Activated CD8-positive, alpha-beta memory T cell treated with anti-CD3 and anti-CD28 coated beads for 4 hours (primary cell): ENCODE data around the gene NLGN1.
"Not testable (repeated sequence)": the region's sequence is repeated elsewhere in the genome, so short reads cannot be mapped to it uniquely, and the experiment has no call there.

Source experiments
- DNase-seq, 2 donors: peaks; one replicate each; pipeline ENCODE4 v3.0.0-alpha.2; 2020; ENCODE audit warnings: low read depth in 2 of 2

Gene NLGN1

GRCh38 chr3:173429527-173429926 lies 32.0 kb downstream of the NLGN1 start:
- no peak for DNase-seq

DNA sequence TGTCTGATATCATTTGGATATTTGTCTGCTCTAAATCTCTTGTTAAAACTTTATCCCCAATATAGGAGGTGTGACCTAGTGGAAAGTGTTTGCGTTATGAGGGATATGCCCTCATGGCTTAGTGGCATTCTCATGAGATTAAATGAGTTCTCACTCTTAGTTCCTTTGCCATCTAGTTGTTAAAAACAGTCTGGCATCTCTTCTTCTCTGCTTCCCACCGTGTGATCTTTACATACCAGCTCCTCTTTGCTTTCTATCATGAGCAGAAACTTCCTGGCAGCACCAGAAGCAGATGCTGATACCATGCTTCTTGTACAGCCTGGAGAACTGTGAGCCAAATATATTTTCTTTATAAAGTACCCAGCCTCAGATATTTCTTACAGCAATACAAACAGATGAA lies 33.0 kb downstream of the NLGN1 start:
- DNase-seq: no peak

GRCh38 chr3:173439004-173439403 lies 41.5 kb downstream of the NLGN1 start:
- DNase-seq: no peak

GRCh38 chr3:173440514-173440913 lies 43.0 kb downstream of the NLGN1 start:
- no peak for DNase-seq

GRCh38 chr3:173451561-173451960 lies 54.0 kb downstream of the NLGN1 start:
- not testable (repeated sequence) for DNase-seq

DNA sequence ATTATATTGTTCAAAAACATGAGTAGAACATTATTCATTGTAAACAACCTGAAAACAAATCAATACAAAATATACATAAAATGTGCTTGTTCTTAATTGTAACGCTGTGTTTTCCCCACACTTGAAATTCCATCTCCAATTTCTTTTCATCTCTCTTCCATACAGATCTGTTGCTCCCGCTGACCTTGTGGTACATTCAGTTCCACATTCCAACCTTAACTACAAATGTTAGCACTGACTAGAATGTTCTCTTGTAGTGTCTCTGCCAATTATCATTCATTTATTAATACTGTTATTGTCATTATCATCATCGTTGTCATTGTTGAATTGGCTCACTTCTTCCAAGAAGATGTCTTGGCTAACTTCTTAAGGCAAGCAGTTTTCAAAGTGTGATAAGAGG lies 65.7 kb downstream of the NLGN1 start:
- no peak for DNase-seq

- DNase-seq: no peak
These were observed 67.6 kb downstream of the NLGN1 start for GRCh38 chr3:173465112-173465511.

DNA sequence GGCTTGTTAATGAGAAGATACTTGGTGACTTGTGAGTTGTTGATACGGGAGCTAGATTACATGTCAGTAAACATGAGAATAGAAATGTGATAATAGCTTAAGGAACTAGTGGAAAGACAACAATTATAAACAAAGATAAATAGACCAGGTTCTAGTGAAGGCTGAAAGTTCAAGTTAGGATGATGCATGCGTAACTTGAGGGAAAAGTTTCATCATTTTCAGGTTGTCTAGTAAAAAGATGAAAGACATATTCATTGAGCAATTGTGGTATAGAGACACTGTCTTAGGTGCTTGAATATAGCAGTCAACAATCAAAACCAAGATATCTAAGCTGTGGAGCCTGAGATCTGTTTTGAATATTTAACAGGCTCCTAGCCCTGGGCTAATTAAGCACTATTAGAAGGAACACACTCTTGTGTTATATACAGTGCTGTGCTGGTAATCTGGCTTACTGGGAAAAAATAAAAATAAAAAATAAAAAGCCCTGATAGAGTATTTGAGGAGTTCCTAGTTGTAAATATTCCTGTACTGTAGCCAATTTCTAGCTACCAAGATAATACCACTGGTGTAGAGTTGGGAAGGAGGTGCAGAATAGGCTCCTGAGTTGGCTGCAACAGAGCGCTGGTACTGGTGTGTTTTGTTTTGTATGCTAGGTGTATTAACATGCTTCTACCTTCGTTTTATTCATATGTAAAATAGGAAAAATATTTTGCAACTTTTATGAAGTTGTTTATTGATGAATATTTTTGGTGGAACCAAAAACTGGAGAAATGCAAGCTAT lies 68.5 kb downstream of the NLGN1 start:
- no peak for DNase-seq

DNA sequence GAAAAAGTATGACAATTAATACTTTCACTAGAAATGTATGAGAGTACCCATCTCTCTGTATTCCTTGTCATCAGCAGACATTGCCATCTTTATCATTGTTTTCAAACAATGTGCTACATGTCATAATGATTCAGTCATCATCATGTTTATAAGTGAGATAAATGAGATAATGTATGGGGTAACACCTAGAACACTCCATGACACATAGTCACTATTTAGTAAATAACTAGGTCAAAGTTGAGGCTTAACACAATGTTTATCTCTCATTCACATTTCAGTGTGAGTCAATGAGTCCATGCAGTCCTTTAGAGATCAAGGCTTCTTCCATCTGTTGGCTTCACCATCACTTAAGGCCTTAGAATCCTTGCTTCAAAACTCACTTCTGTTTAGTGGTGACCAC lies 70.0 kb downstream of the NLGN1 start:
- no peak for DNase-seq

DNA sequence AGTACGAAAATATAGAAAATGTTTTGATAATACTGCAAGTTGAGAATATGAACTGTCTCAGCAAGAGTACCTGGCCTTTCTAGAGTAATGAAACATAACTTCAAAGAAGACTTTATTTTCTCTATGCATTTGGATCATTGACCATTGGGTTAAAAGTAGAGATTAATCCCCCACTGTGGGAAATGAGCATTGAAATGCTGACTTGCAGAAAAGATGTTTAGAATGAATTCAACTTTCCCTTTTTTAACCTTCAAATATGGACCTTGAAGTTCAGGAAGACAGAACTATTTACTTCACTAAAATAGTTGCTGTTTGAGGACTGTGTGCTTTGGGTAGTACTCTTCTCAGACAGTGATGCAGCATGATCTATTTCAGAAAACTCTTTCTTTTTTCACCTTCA lies 75.7 kb downstream of the NLGN1 start:
- DNase-seq: no peak

- no peak for DNase-seq
These were observed 81.8 kb downstream of the NLGN1 start for GRCh38 chr3:173479301-173479700.

DNA sequence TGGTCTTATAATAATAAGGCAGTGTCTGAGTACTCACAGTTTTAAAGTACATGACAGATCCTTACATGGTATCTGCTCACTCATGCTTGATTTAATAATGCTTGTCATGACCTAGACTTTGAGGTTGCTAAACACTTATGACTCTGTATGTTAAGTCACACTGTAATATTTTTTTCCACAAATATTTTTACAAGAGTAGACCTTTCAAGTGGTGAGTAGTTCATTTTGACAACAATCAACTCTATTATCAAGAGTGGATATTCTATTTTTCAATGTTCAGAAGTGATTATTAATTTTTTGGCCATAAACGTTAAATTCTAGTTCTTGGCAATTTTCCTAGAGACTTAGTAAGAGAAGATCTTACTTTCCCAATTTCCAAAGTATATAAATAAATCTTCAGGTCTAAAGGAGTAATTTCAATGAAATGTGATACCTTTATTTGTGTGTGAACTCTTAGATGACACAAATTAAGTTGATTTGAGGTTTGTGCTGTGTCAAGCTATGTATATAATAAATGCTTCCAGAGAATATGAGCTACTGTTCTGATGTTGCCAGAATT lies 104.5 kb downstream of the NLGN1 start:
- no peak for DNase-seq

DNA sequence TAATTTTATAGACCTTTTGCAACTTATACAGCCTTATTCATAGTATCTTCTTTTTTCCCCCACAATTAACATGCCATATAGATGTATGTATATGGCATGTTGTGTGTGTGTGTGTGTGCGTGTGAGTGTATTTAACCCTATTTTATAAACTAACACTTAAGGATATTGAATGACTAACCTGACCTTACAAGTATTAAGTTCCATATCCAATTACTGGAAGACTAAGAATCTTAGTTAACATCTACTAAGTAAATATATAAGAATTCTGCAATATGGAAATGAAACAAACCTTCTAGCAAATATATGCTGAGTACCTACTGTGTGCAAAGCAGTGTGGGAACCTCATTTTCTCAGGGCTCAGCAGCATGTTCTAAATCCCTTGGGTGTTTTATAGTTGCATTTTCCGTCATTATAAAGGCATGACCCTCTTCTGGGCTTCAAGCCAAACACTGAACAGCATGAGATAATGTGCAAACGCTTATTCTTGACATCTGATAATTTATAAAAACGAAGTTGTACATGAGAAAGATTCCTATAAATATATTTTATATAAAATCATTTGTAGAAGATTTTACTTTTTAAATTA lies 105.5 kb downstream of the NLGN1 start:
- no peak for DNase-seq

GRCh38 chr3:173510565-173510964 lies 113.0 kb downstream of the NLGN1 start:
- no peak for DNase-seq

DNA sequence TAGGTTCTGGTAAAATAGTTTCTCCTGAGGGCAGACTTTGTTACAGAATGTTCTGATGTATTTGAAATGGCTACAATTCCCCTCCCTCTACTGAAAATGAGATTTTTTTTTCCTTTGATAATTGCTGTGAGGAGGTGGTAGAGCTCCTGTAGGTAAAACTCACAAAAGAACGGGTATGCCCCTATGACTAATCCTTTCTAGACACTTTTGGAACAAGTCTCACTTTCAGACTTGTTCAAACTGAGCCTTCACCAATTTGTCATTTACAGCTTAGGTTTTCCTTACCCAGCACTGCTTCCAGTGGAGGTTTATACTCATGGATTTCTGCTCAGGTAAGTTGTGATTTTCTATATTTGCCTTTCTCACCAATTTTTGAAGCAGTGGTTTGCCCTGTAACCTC lies 115.6 kb downstream of the NLGN1 start:
- no peak for DNase-seq

DNA sequence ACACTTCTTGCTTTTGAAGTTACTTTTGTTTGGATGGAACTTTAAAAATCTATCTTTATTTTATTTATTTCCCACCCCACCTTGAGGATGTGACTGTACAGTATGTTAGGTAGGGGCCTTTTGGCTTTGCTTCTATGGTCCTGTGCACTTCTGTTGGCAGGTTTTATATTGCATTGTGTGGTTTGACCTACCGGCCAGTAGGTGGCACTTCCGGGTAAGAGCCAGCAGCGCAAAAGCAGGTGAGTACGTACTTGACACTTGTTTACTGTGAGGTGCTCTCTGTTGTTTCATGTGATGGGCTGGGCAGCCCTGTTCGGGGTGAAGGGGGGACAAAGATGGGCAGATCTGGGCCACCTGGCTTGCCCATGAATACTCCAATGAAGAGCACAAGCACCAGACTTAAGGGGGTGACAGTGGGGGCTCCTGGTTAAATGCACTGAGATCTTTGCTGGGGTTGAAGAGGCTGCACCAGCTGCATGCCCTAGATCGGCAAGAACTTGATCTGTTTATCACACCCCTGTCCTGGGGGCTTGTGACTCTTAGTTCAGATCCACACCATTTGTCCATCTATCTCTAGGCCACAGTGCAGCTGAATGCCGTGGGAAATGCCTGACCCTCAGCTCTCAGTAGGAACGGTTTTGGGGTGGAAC lies 131.6 kb downstream of the NLGN1 start:
- no peak for DNase-seq

DNA sequence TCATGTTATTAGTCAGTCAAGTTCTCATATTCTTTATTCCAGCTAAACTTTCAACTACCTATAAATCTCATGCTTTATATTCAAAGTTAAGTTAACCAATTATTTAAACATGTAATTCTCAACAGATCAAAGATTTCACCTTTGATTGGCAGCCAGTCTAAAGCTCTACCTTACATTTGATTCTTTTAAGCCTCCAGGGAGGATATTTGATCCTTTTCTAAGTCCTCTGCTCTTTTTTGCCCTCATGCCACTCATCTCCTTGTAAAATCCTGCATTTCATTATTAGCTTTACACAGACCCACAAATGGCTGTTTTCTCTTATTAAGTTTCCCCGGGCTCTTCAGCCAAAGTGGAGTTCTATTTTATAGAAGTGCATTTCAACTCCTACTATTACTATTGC lies 134.1 kb downstream of the NLGN1 start:
- DNase-seq: no peak

DNA sequence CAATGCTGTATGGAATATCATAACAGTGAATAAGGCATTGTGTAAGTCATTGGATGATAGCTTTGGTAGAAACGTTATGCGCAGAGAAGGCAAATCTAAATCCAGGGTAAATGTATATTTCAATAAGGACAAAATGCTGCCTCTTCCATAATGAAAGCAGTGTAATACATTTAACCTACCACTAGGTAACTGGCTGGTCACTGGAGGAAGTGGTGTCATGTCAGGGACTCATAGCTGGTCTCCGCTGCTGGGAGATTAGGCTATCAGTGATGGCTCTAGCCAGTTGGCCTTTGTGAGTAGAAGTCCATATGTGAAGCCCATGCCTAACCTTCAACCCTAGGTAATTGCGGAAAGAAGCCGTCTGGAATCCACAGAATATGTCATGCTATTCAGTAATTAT lies 140.9 kb downstream of the NLGN1 start:
- no peak for DNase-seq

DNA sequence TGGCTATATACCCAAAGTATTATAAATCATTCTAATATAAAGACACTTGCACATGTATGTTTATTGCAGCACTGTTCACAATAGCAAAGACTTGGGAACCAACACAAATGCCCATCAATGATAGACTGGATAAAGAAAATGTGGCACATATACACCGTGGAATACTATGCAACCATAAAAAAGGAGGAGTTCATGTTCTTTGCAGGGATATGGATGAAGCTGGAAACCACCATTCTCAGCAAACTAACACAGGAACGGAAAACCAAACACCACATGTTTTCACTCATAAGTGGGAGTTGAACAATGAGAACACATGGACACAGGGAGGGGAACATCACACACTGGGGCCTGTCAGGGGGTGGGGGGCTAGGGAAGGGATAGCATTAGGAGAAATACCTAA lies 148.0 kb downstream of the NLGN1 start:
- DNase-seq: not testable (repeated sequence)

DNA sequence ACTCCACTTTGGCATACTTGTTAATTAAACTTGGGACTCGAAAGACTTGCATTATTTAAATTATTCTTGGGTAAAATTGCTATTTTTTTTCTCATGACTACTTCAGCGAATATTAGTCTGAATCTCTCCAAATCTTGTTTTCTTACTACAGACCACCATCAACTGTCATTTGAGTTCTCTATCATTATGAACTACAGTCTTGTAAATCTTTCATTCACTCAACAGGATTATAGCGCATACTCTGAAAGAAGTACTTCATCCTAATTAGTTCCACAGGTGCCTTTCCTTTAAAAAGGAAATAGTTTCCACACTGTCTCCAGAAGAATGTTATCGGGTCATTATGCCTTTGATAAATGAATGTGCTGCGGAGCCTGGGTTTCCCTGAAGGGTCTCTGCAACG lies 149.5 kb downstream of the NLGN1 start:
- DNase-seq: no peak

DNA sequence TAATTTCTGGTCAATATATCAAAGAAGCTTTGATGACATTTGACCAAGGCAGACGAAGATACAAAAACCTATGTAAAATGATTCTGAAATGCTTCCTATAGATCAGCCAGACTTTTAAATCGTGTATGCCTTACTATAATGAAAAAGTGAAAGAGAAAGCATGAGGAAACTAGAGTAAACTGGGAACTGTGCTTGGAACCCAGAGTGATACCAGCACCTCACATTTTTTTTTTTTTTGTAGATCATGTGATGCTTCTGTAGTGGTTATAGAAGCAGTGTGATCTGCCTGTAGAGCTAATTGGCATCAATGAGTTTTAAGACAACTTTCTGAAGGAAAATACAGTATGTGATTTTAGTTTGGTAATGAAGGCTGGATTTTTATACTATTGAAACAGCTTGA lies 150.7 kb downstream of the NLGN1 start:
- DNase-seq: no peak

DNA sequence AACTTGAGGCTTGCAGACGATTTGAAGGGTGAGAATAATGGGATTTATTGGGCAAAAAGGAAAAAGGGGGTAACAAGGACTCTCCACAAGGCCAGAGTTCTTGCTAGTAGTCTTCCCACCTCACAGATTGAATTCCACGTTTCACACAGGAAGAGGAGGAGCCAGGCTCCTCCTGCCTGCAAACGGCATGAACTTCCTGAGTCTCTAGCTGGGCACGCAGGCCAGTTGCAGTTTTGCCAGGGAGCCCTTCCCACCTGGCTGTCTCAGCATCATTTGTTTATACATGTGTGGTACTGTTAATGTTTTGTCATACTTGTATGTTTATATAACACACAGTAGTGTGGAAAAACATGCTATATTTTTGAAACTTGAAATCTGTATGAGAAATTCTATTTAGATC lies 155.0 kb downstream of the NLGN1 start:
- no peak for DNase-seq
